H4 (cell line): ENCODE results near the gene NYAP1. TPM values are rescaled to one million over a fixed set of nuclear protein-coding genes. Genes with fewer than 3 reads are reported as not detected.

Source experiments
- total RNA-seq: library from RNA; depleted of rRNA; stranded (reverse); fragments of >200 nt; shearing (Covaris generic); gene quantifications from 2 replicates; pipeline ENCODE4 v1.2.3, GENCODE V29; 2014; rRNA removed

Gene NYAP1
- total RNA-seq, 1 experiment from 2014 or later, result not detected

Other genes with a start within 250 kb of the NYAP1 start
- not detected in 2 replicates for gene SPDYE3, start 176.2 kb upstream of the NYAP1 start, total RNA-seq
- gene PILRB, start 125.8 kb upstream of the NYAP1 start, total RNA-seq, result 4.4 and 4.6 TPM in 2 replicates
- 0.54 TPM in 1 of 2 replicates, not detected in the other for gene PILRA, start 110.4 kb upstream of the NYAP1 start, total RNA-seq
- 1.9 and 2.2 TPM in 2 replicates for gene ZCWPW1, start 55.2 kb upstream of the NYAP1 start, total RNA-seq
- gene MEPCE, start 54.1 kb upstream of the NYAP1 start, total RNA-seq, result 25.8 and 28.5 TPM in 2 replicates
- gene PPP1R35, start 47.4 kb upstream of the NYAP1 start, total RNA-seq, result 22.6 and 31.5 TPM in 2 replicates
- 0.84 and 1.0 TPM in 2 replicates for gene SPACDR, start 19.7 kb upstream of the NYAP1 start, total RNA-seq
- 19.4 and 28.2 TPM in 2 replicates for gene TSC22D4, start 4.7 kb upstream of the NYAP1 start, total RNA-seq
- 4.9 and 7.6 TPM in 2 replicates for gene AGFG2, start 55.3 kb downstream of the NYAP1 start, total RNA-seq
- not detected in 2 replicates for gene SAP25, start 90.0 kb downstream of the NYAP1 start, total RNA-seq
- 3.4 TPM in 2 replicates for gene LRCH4, start 102.2 kb downstream of the NYAP1 start, total RNA-seq
- 0.15 TPM in 1 of 2 replicates, not detected in the other for gene FBXO24, start 102.4 kb downstream of the NYAP1 start, total RNA-seq
- gene PCOLCE, start 118.4 kb downstream of the NYAP1 start, total RNA-seq, result 123 and 180 TPM in 2 replicates
- gene MOSPD3, start 128.6 kb downstream of the NYAP1 start, total RNA-seq, result 10.1 and 18.5 TPM in 2 replicates
- gene TFR2, start 157.6 kb downstream of the NYAP1 start, total RNA-seq, result 0.25 TPM in 1 of 2 replicates, not detected in the other
- not detected in 2 replicates for gene ACTL6B, start 172.5 kb downstream of the NYAP1 start, total RNA-seq
- 65.0 and 67.1 TPM in 2 replicates for gene GNB2, start 189.8 kb downstream of the NYAP1 start, total RNA-seq
- gene GIGYF1, start 210.3 kb downstream of the NYAP1 start, total RNA-seq, result 2.6 and 4.1 TPM in 2 replicates
- gene POP7, start 222.2 kb downstream of the NYAP1 start, total RNA-seq, result 61.6 and 80.1 TPM in 2 replicates
- gene EPO, start 236.5 kb downstream of the NYAP1 start, total RNA-seq, result not detected in 2 replicates
- gene ZAN, start 249.7 kb downstream of the NYAP1 start, total RNA-seq, result not detected in 2 replicates